Cardiac muscle cell (in vitro differentiated cells and primary cell): Measurements from ENCODE around the gene PPP2R1A. TPM values are rescaled to one million over a fixed set of nuclear protein-coding genes. Genes with fewer than 3 reads are reported as not detected.

Experiments used
- DNase-seq, 2 donors: peaks; one replicate each; pipeline versions ENCODE4 v3.0.0 to v3.0.0-alpha.2; 2010 to 2017; ENCODE audit warnings: low read depth in 1 of 2, low spot score in 1 of 2
- H3K27ac ChIP-seq: fragments of 200-600 bp; sonication (generic); 2 replicates; pipeline ENCODE4 v1.5.1; 2016
- H3K27me3 ChIP-seq: fragments of 200-600 bp; sonication (generic); 2 replicates; pipeline ENCODE4 v1.6.0; 2016; ENCODE audit warnings: control low read depth
- H3K36me3 ChIP-seq: fragments of 200-600 bp; sonication (generic); 2 replicates; pipeline ENCODE4 v1.5.1; 2016; ENCODE audit warnings: control low read depth
- H3K4me1 ChIP-seq: fragments of 200-600 bp; sonication (generic); 2 replicates; pipeline ENCODE4 v1.8.1; 2017; ENCODE audit warnings: low read depth, mild to moderate bottlenecking, mixed run types
- H3K4me3 ChIP-seq: fragments of 200-600 bp; sonication (generic); 2 replicates; pipeline ENCODE4 v1.5.1; 2016; ENCODE audit warnings: mild to moderate bottlenecking
- H3K9me3 ChIP-seq: fragments of 200-600 bp; sonication (generic); 2 replicates; pipeline ENCODE4 v1.5.1; 2017; ENCODE audit warnings: low read depth, mild to moderate bottlenecking, control low read depth
- CTCF ChIP-seq: IDR thresholded peaks from 2 replicates; pipeline ENCODE4 v1.5.1; 2012; ENCODE audit warnings: low read depth, mild to moderate bottlenecking, low read length
- polyA plus RNA-seq: library from polyadenylated mRNA; unstranded; fragments of >200 nt; fragmentation: Nextera tagmentation; extraction: Ambion mirVana; gene quantifications from 2 replicates; pipeline ENCODE4 v1.2.1, GENCODE V29; 2016
- total RNA-seq: library from RNA; depleted of rRNA; stranded (reverse); fragments of >200 nt; gene quantifications from 2 replicates; pipeline ENCODE4 v1.2.3, GENCODE V29; 2016

The PPP2R1A gene
- total and polyA plus RNA-seq, 2 experiments from 2014 or later = 724 to 821 TPM

- TF ChIP-seq CTCF = no peak
- Histone ChIP-seq H3K36me3 (peaks cover 4% of the 10 kb centered on the region), H3K9me3 (no peaks in the 10 kb centered on the region), H3K27me3 (no peaks in the 10 kb centered on the region), H3K4me1 (no peaks in the 10 kb centered on the region), H3K4me3 (peak overlapping the region; percentile 60), H3K27ac (no peak overlapping the region)
- no peak for DNase-seq
Observed at GRCh38 chr19:52170304-52170703, 19.5 kb upstream of the PPP2R1A start.

DNA sequence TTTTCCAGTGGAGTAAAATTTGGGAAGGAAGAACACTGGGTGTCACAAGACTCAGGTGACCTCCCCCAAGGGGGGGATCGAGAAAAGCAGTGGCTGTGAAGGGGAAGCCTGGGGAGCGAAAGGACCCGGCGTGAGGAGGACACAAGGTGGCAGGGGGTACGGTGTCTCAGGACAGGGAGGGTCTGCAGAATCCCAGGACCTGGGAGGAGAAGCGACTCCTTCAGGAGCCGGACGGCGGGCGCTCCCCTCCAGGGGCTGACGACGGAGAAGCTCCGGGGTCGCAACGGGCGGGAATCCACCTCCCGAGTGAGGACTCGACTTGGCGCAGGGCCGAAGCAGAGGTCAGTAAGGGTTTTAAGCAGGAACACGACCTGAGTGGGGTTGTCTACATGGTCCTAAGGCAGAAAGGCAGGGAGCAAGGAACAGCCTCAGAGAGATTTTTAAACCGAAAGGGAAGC lies 19.0 kb upstream of the PPP2R1A start:
- Histone ChIP-seq H3K27ac (no peak overlapping the region), H3K36me3 (peaks cover 4% of the 10 kb centered on the region), H3K4me3 (peak overlapping the region; percentile 60), H3K27me3 (no peaks in the 10 kb centered on the region), H3K4me1 (no peaks in the 10 kb centered on the region), H3K9me3 (no peaks in the 10 kb centered on the region)
- TF ChIP-seq CTCF = no peak
- peak in 1 of 2 donors; percentile 39 for DNase-seq

- H3K27ac ChIP-seq = peak within 1 kb of the TSS; percentile 13
- no peaks in the 10 kb centered on the region for H3K9me3 ChIP-seq
- H3K27me3 ChIP-seq = no peaks in the 10 kb centered on the region
- TF ChIP-seq CTCF = no peak
- H3K36me3 ChIP-seq = peaks cover 4% of the 10 kb centered on the region
- H3K4me1 ChIP-seq = no peaks in the 10 kb centered on the region
- H3K4me3 ChIP-seq = peak within 1 kb of the TSS; percentile 60
- DNase-seq = peak; percentile 81 to 87
Observed at GRCh38 chr19:52171321-52172169, 18.3 kb upstream of the PPP2R1A start, which contains the start of gene ZNF836. TSS of gene ZNF836 (minus strand) at chr19:52171621. CDS start at chr19:52168072, 3,549 bp downstream.

- TF ChIP-seq CTCF = no peak
- no peak overlapping the region for H3K27ac ChIP-seq
- no peaks in the 10 kb centered on the region for H3K4me1 ChIP-seq
- no peaks in the 10 kb centered on the region for H3K9me3 ChIP-seq
- no peak for DNase-seq
- H3K27me3 ChIP-seq = no peaks in the 10 kb centered on the region
- H3K4me3 ChIP-seq = no peak overlapping the region
- H3K36me3 ChIP-seq = peaks cover 4% of the 10 kb centered on the region
Observed at GRCh38 chr19:52172347-52172746, 17.5 kb upstream of the PPP2R1A start.

GRCh38 chr19:52176574-52176973 lies 13.3 kb upstream of the PPP2R1A start:
- H3K27me3 ChIP-seq = no peaks in the 10 kb centered on the region
- H3K4me3 ChIP-seq = no peak overlapping the region
- TF ChIP-seq CTCF = no peak
- no peak overlapping the region for H3K27ac ChIP-seq
- H3K36me3 ChIP-seq = no peaks in the 10 kb centered on the region
- H3K9me3 ChIP-seq = no peaks in the 10 kb centered on the region
- no peak for DNase-seq
- no peaks in the 10 kb centered on the region for H3K4me1 ChIP-seq
